Measurements from ENCODE around the gene LMF1.

- TF ChIP-seq CTCF (conservative IDR thresholded peaks at IDR 0.05; ENCODE audit: low read length): no peak
- no peak for TF ChIP-seq EZH2phosphoT487 (IDR thresholded peaks at IDR 0.05; ENCODE audit: borderline replicate concordance, low read depth, low read length)
Measured at GRCh38 chr16:885391-885790, 85.4 kb downstream of the LMF1 start.

All from OCI-LY7 (cell line).